Activated T-cell treated with anti-CD3 and anti-CD28 coated beads, Interleukin-2, amount 50 U/mL, for 4 hours (primary cell): ENCODE results near the gene TIMM10. TPM values are rescaled to one million over a fixed set of nuclear protein-coding genes. Genes with fewer than 3 reads are reported as not detected.
A peak's percentile ranks its signal among the peaks of the same experiment; 100 is the strongest.

Source experiments
- ATAC-seq, 2 donors: fragments of 200-7000 bp; cut with Tn5 transposase; one replicate each; pipeline ENCODE4 v1.10.0; 2021
- DNase-seq: peaks from one replicate; pipeline ENCODE4 v3.0.0-alpha.2; 2020
- H3K27me3 Mint-ChIP-seq: one replicate; pipeline ENCODE4 v1.8.0; 2021; ENCODE audit warnings: low read depth, mixed read lengths
- H3K36me3 Mint-ChIP-seq: one replicate; pipeline ENCODE4 v1.8.0; 2022; ENCODE audit warnings: mixed read lengths; ENCODE audit not compliant: insufficient read depth
- H3K4me1 Mint-ChIP-seq: one replicate; pipeline ENCODE4 v1.8.0; 2021; ENCODE audit warnings: low read depth, mixed read lengths
- H3K4me3 Mint-ChIP-seq: one replicate; pipeline ENCODE4 v1.8.0; 2021; ENCODE audit warnings: mild to moderate bottlenecking, moderate library complexity, mixed read lengths
- H3K9me3 Mint-ChIP-seq: one replicate; pipeline ENCODE4 v1.8.0; 2021; ENCODE audit warnings: mixed read lengths
- total RNA-seq, 3 donors: library from RNA; stranded (reverse); gene quantifications; one replicate each; pipeline ENCODE4 v1.2.1, GENCODE V29; 2021

The TIMM10 gene
- total RNA-seq, 3 donors from 2014 or later: 152 to 189 (median 154) TPM

GRCh38 chr11:57487920-57488659 is 42.5 kb downstream of the TIMM10 start:
- Mint-ChIP-seq H3K4me1 (peaks cover 4% of the 10 kb centered on the region), H3K27me3 (peaks cover 6% of the 10 kb centered on the region), H3K36me3 (peaks cover 50% of the 10 kb centered on the region), H3K9me3 (no peaks in the 10 kb centered on the region), H3K4me3 (no peak overlapping the region)
- ATAC-seq (no peak), DNase-seq (no peak)

DNA sequence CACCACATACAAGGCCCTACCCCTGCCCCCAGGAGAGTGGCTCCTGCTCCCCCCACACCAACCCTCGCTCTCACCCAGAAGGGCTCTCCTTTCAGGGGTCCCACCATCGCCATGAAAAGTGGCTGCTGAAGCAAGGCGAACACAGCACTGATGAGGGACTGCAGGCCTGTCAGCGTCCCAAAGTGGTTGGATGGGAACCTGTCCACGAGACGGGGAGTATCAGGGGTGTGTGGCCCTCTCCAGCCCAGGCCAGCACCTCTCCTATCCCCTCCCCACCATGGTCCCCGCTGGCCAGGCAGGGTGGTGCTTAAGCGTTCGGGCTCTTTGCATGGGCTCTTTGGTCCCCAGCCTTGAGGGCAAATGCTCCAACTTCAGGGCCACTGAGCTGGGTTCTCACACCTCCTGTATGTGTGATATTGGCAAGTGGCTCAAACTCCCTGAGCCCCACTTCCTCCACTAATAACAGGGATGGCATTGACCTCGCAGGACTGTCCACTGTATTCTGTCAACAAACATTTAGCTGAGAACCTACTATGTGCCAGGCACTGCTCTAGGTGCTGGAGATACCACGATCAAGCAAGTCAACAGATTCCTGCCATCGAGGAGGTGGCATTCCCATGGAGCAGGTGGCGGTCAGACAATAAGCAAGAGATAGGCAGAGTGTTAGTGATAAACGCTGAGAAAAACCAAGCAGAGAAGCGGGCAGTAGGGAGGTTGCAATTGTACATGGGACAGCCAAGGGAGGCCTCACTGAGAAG is 43.4 kb downstream of the TIMM10 start:
- Mint-ChIP-seq H3K36me3 (peaks cover 50% of the 10 kb centered on the region), H3K4me3 (no peak overlapping the region), H3K27me3 (peaks cover 6% of the 10 kb centered on the region), H3K9me3 (no peaks in the 10 kb centered on the region), H3K4me1 (peaks cover 5% of the 10 kb centered on the region)
- ATAC-seq (no peak), DNase-seq (no peak)

- no peak for ATAC-seq
Observed at GRCh38 chr11:57485217-57485990, 45.1 kb downstream of the TIMM10 start.

DNA sequence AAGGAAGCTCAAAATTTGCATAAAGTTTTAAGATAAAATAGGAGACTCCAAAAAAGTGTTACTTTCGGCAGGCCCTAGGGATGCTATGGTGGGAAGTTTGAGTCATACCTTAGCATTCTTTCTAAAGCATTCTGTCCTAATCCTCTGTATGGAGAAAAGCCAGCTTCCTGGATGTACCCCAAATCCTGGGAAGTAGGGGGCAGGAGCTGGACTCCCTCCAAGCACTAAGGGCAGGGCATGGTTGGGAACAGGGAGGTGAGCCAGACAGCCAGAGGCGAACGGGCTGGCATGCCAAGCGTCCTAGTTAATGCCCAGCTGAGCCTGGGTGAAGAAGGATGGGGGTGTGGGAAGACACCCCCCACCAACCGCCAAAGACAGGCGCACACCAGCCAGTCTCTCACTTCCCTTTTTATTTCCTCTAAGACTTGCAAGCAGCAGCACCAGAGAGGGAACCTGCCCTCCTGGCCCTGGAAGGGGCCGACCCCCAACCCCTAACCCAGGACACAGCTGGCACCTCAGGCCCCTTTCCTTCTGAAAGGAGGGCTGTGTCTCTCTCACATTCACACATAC is 46.3 kb downstream of the TIMM10 start:
- Mint-ChIP-seq H3K36me3 (peaks cover 32% of the 10 kb centered on the region), H3K9me3 (no peaks in the 10 kb centered on the region), H3K27me3 (peaks cover 16% of the 10 kb centered on the region)

More at GRCh38 chr11:57485217-57485990, 45.1 kb downstream of the TIMM10 start:
- Mint-ChIP-seq H3K27me3 (peaks cover 16% of the 10 kb centered on the region), H3K36me3 (peaks cover 39% of the 10 kb centered on the region), H3K9me3 (no peaks in the 10 kb centered on the region), H3K4me1 (peaks cover 5% of the 10 kb centered on the region), H3K4me3 (no peak overlapping the region)
- no peak for DNase-seq

DNA sequence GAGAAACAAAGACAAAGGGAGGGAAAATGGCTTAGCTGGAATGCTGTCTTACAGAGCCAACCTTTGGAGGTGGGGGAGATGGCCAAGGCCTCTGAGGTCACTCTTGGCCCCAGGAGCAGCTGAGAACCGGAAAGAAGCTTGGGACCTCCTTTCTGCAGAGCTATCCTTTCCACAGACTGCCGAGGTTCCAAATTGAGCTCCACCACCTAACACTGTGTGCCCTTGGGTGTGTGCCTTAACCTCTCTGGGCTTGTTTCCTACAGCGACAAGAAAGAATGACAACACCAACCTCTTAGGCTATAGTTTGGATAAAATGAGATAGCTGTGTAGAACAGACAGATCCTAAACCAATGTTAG is 47.0 kb downstream of the TIMM10 start:
- Mint-ChIP-seq H3K4me3 (peak overlapping the region; percentile 38), H3K9me3 (no peaks in the 10 kb centered on the region), H3K27me3 (peaks cover 16% of the 10 kb centered on the region), H3K4me1 (peaks cover 12% of the 10 kb centered on the region), H3K36me3 (peaks cover 25% of the 10 kb centered on the region)
- DNase-seq (no peak), ATAC-seq (no peak)

More for the DNA sequence above, 46.3 kb downstream of the TIMM10 start:
- ATAC-seq: no peak
- no peak overlapping the region for H3K4me3 Mint-ChIP-seq
- no peak for DNase-seq
- peaks cover 12% of the 10 kb centered on the region for H3K4me1 Mint-ChIP-seq

DNA sequence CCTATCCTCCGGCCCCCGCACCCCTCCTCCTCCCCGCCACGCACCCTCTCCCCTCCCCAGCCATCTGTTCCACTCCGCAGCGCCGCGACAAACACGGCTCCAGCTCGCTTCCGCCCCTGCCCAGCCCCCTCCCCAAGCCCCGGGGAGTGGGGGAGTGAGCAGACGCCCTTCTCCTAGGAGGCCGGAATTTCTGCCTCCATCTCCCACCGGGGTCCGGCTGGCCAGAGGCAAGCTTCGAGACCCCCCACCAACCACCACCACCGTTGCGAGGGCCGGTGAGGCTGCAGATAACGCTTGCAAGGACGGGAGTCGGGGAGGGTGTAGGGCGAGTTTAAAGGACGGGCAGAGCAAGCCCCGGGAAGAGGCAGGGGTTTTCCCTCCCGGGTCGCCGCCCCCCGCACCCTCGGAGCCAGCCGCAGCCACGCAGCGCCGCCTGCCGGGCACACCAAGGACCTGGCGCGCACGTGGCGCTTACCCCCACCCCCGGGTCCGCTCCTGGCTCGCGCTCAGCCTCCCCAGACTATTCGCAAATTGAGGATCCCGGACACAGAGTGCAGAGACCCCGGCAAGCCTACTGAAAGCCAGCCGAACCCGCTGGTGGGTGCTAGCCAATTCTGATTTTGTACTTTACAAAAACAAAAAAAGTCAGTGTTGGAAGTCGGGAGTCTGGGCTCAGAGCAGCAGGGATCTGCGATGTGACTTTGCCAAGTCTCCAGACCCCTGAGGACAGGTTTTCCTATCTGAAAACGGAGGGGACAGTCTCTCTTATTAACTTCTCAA is 47.6 kb downstream of the TIMM10 start:
- peak; percentile 73 for DNase-seq
- Mint-ChIP-seq H3K4me3 (peak overlapping the region; percentile 38), H3K36me3 (peaks cover 19% of the 10 kb centered on the region), H3K27me3 (peaks cover 16% of the 10 kb centered on the region), H3K9me3 (no peaks in the 10 kb centered on the region), H3K4me1 (peaks cover 12% of the 10 kb centered on the region)
- peak; percentile 79 to 85 for ATAC-seq

GRCh38 chr11:57481915-57482781 is 48.4 kb downstream of the TIMM10 start:
- H3K36me3 Mint-ChIP-seq: peaks cover 11% of the 10 kb centered on the region
- DNase-seq (no peak), ATAC-seq (no peak)
- peaks cover 17% of the 10 kb centered on the region for H3K27me3 Mint-ChIP-seq
- H3K4me3 Mint-ChIP-seq: no peak overlapping the region
- H3K4me1 Mint-ChIP-seq: peaks cover 12% of the 10 kb centered on the region
- H3K9me3 Mint-ChIP-seq: no peaks in the 10 kb centered on the region

DNA sequence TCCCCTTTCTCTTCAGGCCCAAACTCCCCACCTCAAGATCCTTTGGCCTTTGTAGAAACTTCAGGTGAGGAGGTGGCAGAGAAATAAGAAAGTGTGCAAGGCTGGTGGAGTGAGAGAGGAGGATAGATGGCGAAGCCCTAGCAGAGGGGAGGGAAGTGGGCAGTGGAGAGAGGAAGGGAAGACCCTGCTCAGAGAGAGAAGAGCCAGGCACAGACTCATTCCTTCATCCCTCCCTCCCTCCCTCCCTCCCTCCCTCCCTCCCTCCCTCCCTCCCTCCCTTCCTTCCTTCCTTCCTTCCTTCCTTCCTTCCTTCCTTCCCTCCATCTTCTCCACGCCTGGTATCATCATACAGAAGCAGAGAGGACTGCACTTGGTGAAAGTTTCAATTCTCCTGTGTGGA is 49.2 kb downstream of the TIMM10 start:
- peaks cover 12% of the 10 kb centered on the region for H3K4me1 Mint-ChIP-seq
- DNase-seq (no peak), ATAC-seq (no peak)
- no peak overlapping the region for H3K4me3 Mint-ChIP-seq
- H3K27me3 Mint-ChIP-seq: peaks cover 20% of the 10 kb centered on the region
- H3K36me3 Mint-ChIP-seq: peaks cover 11% of the 10 kb centered on the region
- no peaks in the 10 kb centered on the region for H3K9me3 Mint-ChIP-seq

DNA sequence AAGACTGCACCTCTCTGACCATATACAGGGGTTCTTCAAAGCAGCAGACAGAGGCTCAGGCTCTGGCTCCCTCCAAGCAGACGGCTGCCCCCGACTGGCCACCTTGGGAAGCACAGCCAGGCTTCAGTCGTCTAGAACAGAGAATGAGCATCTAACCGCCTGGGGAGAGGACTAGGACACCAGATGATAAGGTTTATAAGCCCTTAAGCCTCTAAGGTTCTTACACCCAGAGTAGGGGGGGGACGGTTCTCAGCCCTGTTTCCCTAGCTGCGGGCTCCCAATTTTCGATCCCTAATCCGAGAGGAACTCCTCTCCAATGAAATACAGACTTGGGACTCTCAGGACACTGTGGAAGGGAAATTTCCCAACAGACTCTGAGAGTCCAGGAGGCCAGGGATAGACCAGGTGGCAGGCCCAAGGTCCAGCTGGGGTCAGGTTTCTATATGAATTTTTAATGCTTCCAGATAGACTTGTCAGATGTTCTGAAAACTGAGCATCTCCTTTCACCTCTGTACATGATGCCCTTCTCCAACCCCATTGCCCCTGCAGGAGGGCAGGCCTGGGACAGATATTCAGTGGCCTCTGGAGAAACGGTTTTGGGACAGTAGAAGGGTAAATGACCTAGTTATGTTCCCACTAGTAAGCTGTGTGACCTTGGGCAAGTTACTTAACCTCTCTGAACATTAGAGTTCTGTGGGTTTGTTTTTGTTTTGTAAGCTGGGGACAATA is 50.0 kb downstream of the TIMM10 start:
- H3K36me3 Mint-ChIP-seq: peaks cover 7% of the 10 kb centered on the region
- ATAC-seq (peak; percentile 42 to 45), DNase-seq (peak; percentile 70)
- H3K4me1 Mint-ChIP-seq: peaks cover 17% of the 10 kb centered on the region
- peaks cover 20% of the 10 kb centered on the region for H3K27me3 Mint-ChIP-seq
- H3K4me3 Mint-ChIP-seq: no peak overlapping the region
- H3K9me3 Mint-ChIP-seq: no peaks in the 10 kb centered on the region

DNA sequence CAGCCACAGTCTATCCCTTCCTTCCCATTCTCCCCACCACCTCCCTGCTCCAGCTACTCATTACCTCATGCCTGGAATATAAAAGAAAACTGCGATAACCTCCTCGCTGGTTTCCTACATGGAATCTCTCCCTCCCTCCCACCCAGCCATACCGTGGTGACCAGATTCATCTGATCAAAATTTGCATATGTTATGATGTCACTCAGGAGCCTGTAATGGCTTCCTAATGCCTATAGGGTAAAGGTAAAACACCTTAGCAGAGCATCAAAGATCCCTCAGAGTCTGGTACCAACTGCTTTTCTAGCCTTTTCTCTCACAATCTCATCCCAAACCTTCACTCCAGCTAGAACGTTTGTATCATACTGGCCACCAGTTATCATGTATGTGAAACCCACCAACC is 50.6 kb downstream of the TIMM10 start:
- Mint-ChIP-seq H3K27me3 (peaks cover 21% of the 10 kb centered on the region), H3K4me3 (no peak overlapping the region), H3K36me3 (peaks cover 2% of the 10 kb centered on the region), H3K4me1 (peaks cover 22% of the 10 kb centered on the region), H3K9me3 (no peaks in the 10 kb centered on the region)
- ATAC-seq (no peak), DNase-seq (no peak)

DNA sequence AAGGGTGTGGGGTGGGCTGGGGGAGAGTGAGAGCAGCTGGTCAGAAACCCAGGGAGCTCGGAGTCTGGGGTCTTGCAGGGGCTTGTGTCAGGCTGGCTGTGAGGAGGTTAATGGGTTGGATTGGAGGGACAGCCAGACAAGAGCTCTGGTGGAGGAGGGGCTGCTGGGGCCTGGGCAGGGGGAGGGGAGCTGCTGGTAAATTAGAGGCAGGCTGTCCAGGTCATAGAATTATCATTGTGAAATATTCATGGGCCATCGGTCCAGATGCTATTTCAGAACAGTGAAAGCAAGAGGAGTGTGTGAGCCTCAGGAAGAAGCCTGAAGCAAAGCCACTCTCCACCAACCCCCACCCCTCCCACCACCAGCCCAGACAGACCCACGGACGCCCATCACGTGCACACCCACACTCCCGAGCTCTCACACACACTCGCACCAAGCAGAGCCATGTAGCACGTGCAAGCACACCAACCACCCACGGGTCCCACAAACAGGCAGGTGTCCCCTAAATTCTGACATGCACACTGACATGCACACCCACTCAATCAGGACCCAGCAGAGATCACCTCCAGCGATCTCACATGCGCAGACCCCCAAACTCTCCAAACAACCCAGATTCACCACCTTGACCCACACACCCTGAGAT is 51.4 kb downstream of the TIMM10 start:
- Mint-ChIP-seq H3K4me1 (peaks cover 27% of the 10 kb centered on the region), H3K4me3 (no peak overlapping the region), H3K27me3 (peaks cover 21% of the 10 kb centered on the region)

More for the DNA sequence above, 51.4 kb downstream of the TIMM10 start:
- no peaks in the 10 kb centered on the region for H3K9me3 Mint-ChIP-seq
- no peak for DNase-seq
- H3K36me3 Mint-ChIP-seq: no peaks in the 10 kb centered on the region
- ATAC-seq: no peak
